Endothelial cell of umbilical vein (primary cell): ENCODE data around the gene ABCA7. TPM values are rescaled to one million over a fixed set of nuclear protein-coding genes. Genes with fewer than 3 reads are reported as not detected.

Experiments
- BruUV-seq: library from RNA; stranded (reverse); fragments of 400-500 nt; replicated peaks from 2 replicates; lab custom pipeline; 2021; lab: Mats Ljungman, UMichigan
- CTCF ChIA-PET: fragments of 300-600, 350-600 bp; sonication (Branson Sonifier 250); formaldehyde crosslinking; loops from one replicate; lab custom pipeline; 2021; ENCODE audit warnings: antibody characterized with exemption, inconsistent platforms; lab: Charles Lee
- POLR2A ChIA-PET: fragments of 300-600, 350-600 bp; sonication (Branson Sonifier 250); formaldehyde crosslinking; loops from one replicate; lab custom pipeline; 2021; ENCODE audit warnings: antibody characterized with exemption, inconsistent platforms; lab: Charles Lee
- DNase-seq: peaks from one replicate; pipeline ENCODE4 v3.0.0-alpha.2; 2011; ENCODE audit warnings: low read depth, low spot score
- FAIRE-seq: peaks from 2 replicates; lab custom pipeline; 2011; peaks lifted over from hg19 to GRCh38; lab: Jason Lieb, UNC
- H2AFZ ChIP-seq: 2 replicates; pipeline ENCODE4 v1.6.0; 2012; ENCODE audit warnings: low read depth, low read length, control low read depth, inconsistent platforms
- H3K27ac ChIP-seq: 2 replicates; pipeline ENCODE4 v1.5.1; 2011; ENCODE audit warnings: low read depth, mild to moderate bottlenecking, control low read depth, low read length, moderate library complexity; ENCODE audit not compliant: insufficient read depth
- H3K27me3 ChIP-seq, 2 experiments: 2 replicates each; pipeline versions ENCODE4 v1.6.0 to v1.6.1; 2011; ENCODE audit warnings: low read length in 2 of 2, mixed read lengths in 1 of 2; ENCODE audit not compliant: control insufficient read depth in 2 of 2, insufficient read depth in 2 of 2
- H3K36me3 ChIP-seq, 2 experiments: 2 replicates in 1 of 2; 3 replicates in 1 of 2; pipeline ENCODE4 v1.5.1; 2011; ENCODE audit warnings: low read length in 2 of 2, mild to moderate bottlenecking in 1 of 2, moderate library complexity in 1 of 2; ENCODE audit not compliant: control insufficient read depth in 2 of 2, insufficient read depth in 2 of 2; ENCODE audit errors: extremely low read depth in 1 of 2
- H3K4me1 ChIP-seq: 3 replicates; pipeline ENCODE4 v1.5.1; 2011; ENCODE audit warnings: mild to moderate bottlenecking, low read length; ENCODE audit not compliant: control insufficient read depth, insufficient read depth; ENCODE audit errors: extremely low read depth
- H3K4me2 ChIP-seq: 2 replicates; pipeline ENCODE4 v1.6.1; 2011; ENCODE audit warnings: low read length, control low read depth, mixed read lengths; ENCODE audit not compliant: insufficient read depth
- H3K4me3 ChIP-seq, 3 experiments: fragments of 200-600 bp in 1 of 3; sonication (generic), shearing (Covaris generic) in 1 of 3; replicated peaks in 1 of 3; 2 replicates each; pipeline ENCODE4 v1.5.1; 2011 to 2016; ENCODE audit warnings: control low read depth in 3 of 3, low read length in 3 of 3, mild to moderate bottlenecking in 2 of 3, inconsistent platforms in 1 of 3, low read depth in 1 of 3, moderate library complexity in 1 of 3; ENCODE audit not compliant: insufficient read depth in 1 of 3
- H3K79me2 ChIP-seq: 2 replicates; pipeline ENCODE4 v1.6.0; 2012; ENCODE audit warnings: low read length, inconsistent platforms; ENCODE audit not compliant: control insufficient read depth, insufficient read depth
- H3K9ac ChIP-seq: replicated peaks from 2 replicates; pipeline ENCODE3; 2011; ENCODE audit warnings: low read length, control low read depth; ENCODE audit not compliant: insufficient read depth; ENCODE audit errors: extremely low read depth
- H3K9me1 ChIP-seq: replicated peaks from 3 replicates; pipeline ENCODE4 v1.6.0; 2011; ENCODE audit warnings: mild to moderate bottlenecking, low read length; ENCODE audit not compliant: control insufficient read depth, insufficient read depth; ENCODE audit errors: extremely low read depth
- H3K9me3 ChIP-seq: replicated peaks from 2 replicates; pipeline ENCODE4 v1.5.1; 2012; ENCODE audit warnings: low read length, inconsistent platforms; ENCODE audit not compliant: control insufficient read depth, insufficient read depth
- H4K20me1 ChIP-seq: replicated peaks from 2 replicates; pipeline ENCODE3; 2011; ENCODE audit warnings: mild to moderate bottlenecking, low read length; ENCODE audit not compliant: control insufficient read depth, insufficient read depth; ENCODE audit errors: extremely low read depth
- EZH2 ChIP-seq: IDR thresholded peaks from 2 replicates; pipeline ENCODE4 v1.6.1; 2012; ENCODE audit warnings: borderline replicate concordance, low read depth, mild to moderate bottlenecking, moderate library complexity, low read length, inconsistent platforms; ENCODE audit not compliant: severe bottlenecking
- FOS ChIP-seq: IDR thresholded peaks from 2 replicates; pipeline ENCODE4 v1.6.1; 2011; ENCODE audit warnings: mild to moderate bottlenecking, low read length, moderate library complexity, borderline replicate concordance; ENCODE audit not compliant: insufficient read depth
- GATA2 ChIP-seq: IDR thresholded peaks from 2 replicates; pipeline ENCODE4 v1.7.0; 2011; ENCODE audit warnings: low read depth, mild to moderate bottlenecking, moderate library complexity, mixed read lengths, low read length; ENCODE audit not compliant: insufficient read length, insufficient read depth
- JUN ChIP-seq: IDR thresholded peaks from 2 replicates; pipeline ENCODE4 v1.6.1; 2011; ENCODE audit warnings: borderline replicate concordance, low read depth; ENCODE audit not compliant: insufficient read length, insufficient read depth
- MYC ChIP-seq: IDR thresholded peaks from one replicate; pipeline ENCODE4 v1.6.1; 2011; ENCODE audit warnings: mild to moderate bottlenecking, low read depth, low read length
- POLR2A ChIP-seq: IDR thresholded peaks from 2 replicates; pipeline ENCODE4 v1.6.1; 2012; ENCODE audit warnings: low read depth, mild to moderate bottlenecking, control low read depth, low read length
- POLR2AphosphoS5 ChIP-seq: IDR thresholded peaks from 2 replicates; pipeline ENCODE4 v1.6.1; 2012; ENCODE audit warnings: low read depth, mild to moderate bottlenecking, control low read depth, low read length, moderate library complexity; ENCODE audit not compliant: insufficient read depth
- dilution Hi-C: fragments of 300-500 bp; cut with MboI; formaldehyde crosslinking; loops from one replicate; pipeline ENCODE4 v1.15.0; 2019; ENCODE audit warnings: low sequenced_read_pairs; ENCODE audit not compliant: extremely low pct_ligation_motif_present
- intact Hi-C: fragments of 100-400 bp; cut with micrococcal nuclease; formaldehyde crosslinking; loops from one replicate; pipeline ENCODE4 v1.10.0; 2022
- polyA plus RNA-seq, 4 experiments: library from polyadenylated mRNA; depleted of rRNA in 3 of 4; stranded (reverse) in 3 of 4; unstranded in 1 of 4; fragments of >200 nt; gene quantifications; 2 replicates each; pipeline versions ENCODE4 v1.2.1 to v1.2.3, GENCODE V29; 2011 to 2012; ENCODE audit warnings: missing spikeins in 1 of 4
- total RNA-seq: library from RNA; stranded (reverse); gene quantifications from 2 replicates; pipeline ENCODE4 v1.2.3, GENCODE V29; 2021
- TF ChIP-seq, protein P1 (sequence below), 2 donors: IDR thresholded peaks; 1 replicate in 1 of 2; 2 replicates in 1 of 2; pipeline ENCODE4 v1.5.1; 2011; ENCODE audit warnings: low read length in 2 of 2, mild to moderate bottlenecking in 2 of 2, moderate library complexity in 2 of 2, control low read depth in 1 of 2, inconsistent platforms in 1 of 2, low read depth in 1 of 2; ENCODE audit not compliant: insufficient read depth in 1 of 2; ENCODE audit errors: extremely low read depth in 1 of 2
- TF ChIP-seq, protein P2 (sequence below): IDR thresholded peaks from 2 replicates; pipeline ENCODE4 v1.6.1; 2011; ENCODE audit not compliant: insufficient read depth, insufficient read length

The ABCA7 gene
- total and polyA plus RNA-seq, 2 donors (not counting 3 experiments of a cell fraction or from before 2014, with no cell fraction given), result 5.7 to 9.8 TPM

- ChIA-PET POLR2A (no interaction called here), CTCF (interaction anchor here (1.9 kb wide), 1 partner anchor 29 kb away, joined by 6 read pairs; no protein-coding TSS in a partner anchor)
- H3K27me3 ChIP-seq, result no peaks in the 10 kb centered on the region
- FAIRE-seq, result no peak
- no peaks in the 10 kb centered on the region for H3K9me1 ChIP-seq
- H3K4me1 ChIP-seq, result peaks cover 10% of the 10 kb centered on the region
- H3K4me2 ChIP-seq, result peak overlapping the region; percentile 85
- no peaks in the 10 kb centered on the region for H4K20me1 ChIP-seq
- no peak for DNase-seq
- H3K9me3 ChIP-seq, result no peaks in the 10 kb centered on the region
- no peak for TF ChIP-seq MYC
- no peak for TF ChIP-seq POLR2A
- no peak for TF ChIP-seq FOS
- TF ChIP-seq, protein P1, sequence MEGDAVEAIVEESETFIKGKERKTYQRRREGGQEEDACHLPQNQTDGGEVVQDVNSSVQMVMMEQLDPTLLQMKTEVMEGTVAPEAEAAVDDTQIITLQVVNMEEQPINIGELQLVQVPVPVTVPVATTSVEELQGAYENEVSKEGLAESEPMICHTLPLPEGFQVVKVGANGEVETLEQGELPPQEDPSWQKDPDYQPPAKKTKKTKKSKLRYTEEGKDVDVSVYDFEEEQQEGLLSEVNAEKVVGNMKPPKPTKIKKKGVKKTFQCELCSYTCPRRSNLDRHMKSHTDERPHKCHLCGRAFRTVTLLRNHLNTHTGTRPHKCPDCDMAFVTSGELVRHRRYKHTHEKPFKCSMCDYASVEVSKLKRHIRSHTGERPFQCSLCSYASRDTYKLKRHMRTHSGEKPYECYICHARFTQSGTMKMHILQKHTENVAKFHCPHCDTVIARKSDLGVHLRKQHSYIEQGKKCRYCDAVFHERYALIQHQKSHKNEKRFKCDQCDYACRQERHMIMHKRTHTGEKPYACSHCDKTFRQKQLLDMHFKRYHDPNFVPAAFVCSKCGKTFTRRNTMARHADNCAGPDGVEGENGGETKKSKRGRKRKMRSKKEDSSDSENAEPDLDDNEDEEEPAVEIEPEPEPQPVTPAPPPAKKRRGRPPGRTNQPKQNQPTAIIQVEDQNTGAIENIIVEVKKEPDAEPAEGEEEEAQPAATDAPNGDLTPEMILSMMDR (IDR thresholded peaks at IDR 0.05; ENCODE audit: extremely low read depth in 1 of 2, insufficient read depth in 1 of 2, low read depth in 1 of 2, low read length in 2 of 2), result no peak
- TF ChIP-seq GATA2, result no peak
- TF ChIP-seq JUN, result no peak
- TF ChIP-seq, protein P2, sequence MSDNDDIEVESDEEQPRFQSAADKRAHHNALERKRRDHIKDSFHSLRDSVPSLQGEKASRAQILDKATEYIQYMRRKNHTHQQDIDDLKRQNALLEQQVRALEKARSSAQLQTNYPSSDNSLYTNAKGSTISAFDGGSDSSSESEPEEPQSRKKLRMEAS, result no peak
- no peak for TF ChIP-seq EZH2
- no peak for TF ChIP-seq POLR2AphosphoS5
- peaks cover 22% of the 10 kb centered on the region for H3K79me2 ChIP-seq
- no peak overlapping the region for H2AFZ ChIP-seq
- peaks cover 0 to 14% of the 10 kb centered on the region in 2 experiments for H3K36me3 ChIP-seq
- no TSS peak for BruUV-seq
- H3K4me3 ChIP-seq, result peak overlapping the region; percentile 82 to 93 (median 87)
- peak overlapping the region; percentile 85 for H3K9ac ChIP-seq
- dilution Hi-C loops (no loop called here), intact Hi-C loops (loop anchor here (2.0 kb wide), 2 partner anchors 27 to 53 kb away; partner anchors contain the start of genes ABCA7 and ARHGAP45)
- no peak overlapping the region for H3K27ac ChIP-seq
These were observed 54.1 kb downstream of the ABCA7 start for GRCh38 chr19:1093811-1094553.
